Keratinocyte (primary cell): ENCODE results near the gene NRG3. TPM values are rescaled to one million over a fixed set of nuclear protein-coding genes. Genes with fewer than 3 reads are reported as not detected.

ENCODE experiments used
- DNase-seq: peaks from one replicate; pipeline ENCODE4 v3.0.0-alpha.2; 2011; ENCODE audit warnings: low read depth, missing footprints, low spot score
- FAIRE-seq: peaks from 2 replicates; lab custom pipeline; 2011; peaks lifted over from hg19 to GRCh38; lab: Jason Lieb, UNC
- H2AFZ ChIP-seq: 2 replicates; pipeline ENCODE4 v1.6.0; 2012; ENCODE audit warnings: low read length, control low read depth, inconsistent platforms; ENCODE audit not compliant: control insufficient read depth
- H3K27ac ChIP-seq: 2 replicates; pipeline ENCODE4 v1.5.1; 2011; ENCODE audit warnings: low read length; ENCODE audit not compliant: control insufficient read depth, insufficient read depth
- H3K27me3 ChIP-seq: 3 replicates; pipeline ENCODE4 v1.6.0; 2011; ENCODE audit warnings: low read length; ENCODE audit not compliant: control insufficient read depth, insufficient read depth; ENCODE audit errors: extremely low read depth
- H3K36me3 ChIP-seq, 2 experiments: 2 replicates in 1 of 2; 3 replicates in 1 of 2; pipeline ENCODE4 v1.5.1; 2011; ENCODE audit warnings: low read length in 2 of 2, mild to moderate bottlenecking in 1 of 2; ENCODE audit not compliant: control insufficient read depth in 2 of 2, insufficient read depth in 2 of 2; ENCODE audit errors: extremely low read depth in 1 of 2
- H3K4me1 ChIP-seq: 3 replicates; pipeline ENCODE4 v1.5.1; 2011; ENCODE audit warnings: low read length; ENCODE audit not compliant: control insufficient read depth, insufficient read depth; ENCODE audit errors: extremely low read depth
- H3K4me2 ChIP-seq: 3 replicates; pipeline ENCODE4 v1.6.0; 2011; ENCODE audit warnings: low read depth, low read length; ENCODE audit not compliant: control insufficient read depth, insufficient read depth; ENCODE audit errors: extremely low read depth
- H3K4me3 ChIP-seq, 3 experiments: fragments of 200-600 bp in 1 of 3; sonication (generic) in 1 of 3; 2 replicates in 2 of 3; 3 replicates in 1 of 3; pipeline ENCODE4 v1.5.1; 2011 to 2016; ENCODE audit warnings: low read length in 3 of 3, mild to moderate bottlenecking in 3 of 3, control low read depth in 2 of 3, inconsistent platforms in 1 of 3, low read depth in 1 of 3, mixed read lengths in 1 of 3, mixed run types in 1 of 3, moderate library complexity in 1 of 3; ENCODE audit not compliant: control insufficient read depth in 2 of 3, insufficient read depth in 2 of 3; ENCODE audit errors: extremely low read depth in 1 of 3
- H3K79me2 ChIP-seq: 2 replicates; pipeline ENCODE4 v1.6.0; 2012; ENCODE audit warnings: low read length; ENCODE audit not compliant: control insufficient read depth, insufficient read depth
- H3K9ac ChIP-seq: 3 replicates; pipeline ENCODE4 v1.6.0; 2011; ENCODE audit warnings: low read length; ENCODE audit not compliant: control insufficient read depth, insufficient read depth; ENCODE audit errors: extremely low read depth
- H3K9me1 ChIP-seq: 3 replicates; pipeline ENCODE4 v1.6.0; 2011; ENCODE audit warnings: low read length; ENCODE audit not compliant: control insufficient read depth, insufficient read depth; ENCODE audit errors: extremely low read depth
- H3K9me3 ChIP-seq: 2 replicates; pipeline ENCODE4 v1.5.1; 2012; ENCODE audit warnings: low read depth, low read length; ENCODE audit not compliant: control insufficient read depth
- H4K20me1 ChIP-seq: 3 replicates; pipeline ENCODE4 v1.6.0; 2011; ENCODE audit warnings: low read length; ENCODE audit not compliant: control insufficient read depth, insufficient read depth; ENCODE audit errors: extremely low read depth
- CTCF ChIP-seq, 3 experiments: IDR thresholded peaks in 1 of 3; conservative IDR thresholded peaks in 1 of 3; optimal IDR thresholded peaks in 1 of 3; 2 replicates in 2 of 3; 3 replicates in 1 of 3; pipeline versions ENCODE3 to v1.5.1; 2011; ENCODE audit warnings: low read length in 3 of 3, mild to moderate bottlenecking in 3 of 3, moderate library complexity in 2 of 3, control low read depth in 1 of 3, inconsistent platforms in 1 of 3; ENCODE audit not compliant: insufficient read depth in 2 of 3; ENCODE audit errors: extremely low read depth in 1 of 3
- EZH2 ChIP-seq: IDR thresholded peaks from one replicate; pipeline ENCODE4 v1.6.1; 2012; ENCODE audit warnings: inconsistent platforms, mild to moderate bottlenecking, low read length, moderate library complexity
- dilution Hi-C: fragments of 300-500 bp; cut with MboI; formaldehyde crosslinking; loops from one replicate; pipeline ENCODE4 v1.7.0; 2020; ENCODE audit warnings: low sequenced_read_pairs; ENCODE audit not compliant: extremely low pct_ligation_motif_present
- polyA plus RNA-seq, 5 experiments: library from polyadenylated mRNA; depleted of rRNA in 3 of 5; stranded (reverse) in 3 of 5; stranded (forward) in 1 of 5; unstranded in 1 of 5; fragments of >200 nt; gene quantifications; 1 replicate in 1 of 5; 2 replicates in 3 of 5; 3 replicates in 1 of 5; pipeline versions ENCODE4 v1.2.1 to v1.2.3, GENCODE V29; 2011 to 2012; ENCODE audit warnings: missing spikeins in 2 of 5, low read depth in 1 of 5, low replicate concordance in 1 of 5

Gene NRG3
- polyA plus RNA-seq, 1 donor (not counting 4 experiments of a cell fraction or from before 2014, with no cell fraction given), result not detected

GRCh38 chr10:81943583-81943982, 68.6 kb downstream of the NRG3 start:
- Histone ChIP-seq H3K27ac (no peak overlapping the region), H4K20me1 (no peaks in the 10 kb centered on the region), H3K36me3 (no peaks in the 10 kb centered on the region), H3K9me3 (no peaks in the 10 kb centered on the region), H3K9me1 (no peaks in the 10 kb centered on the region), H2AFZ (no peak overlapping the region), H3K4me1 (no peaks in the 10 kb centered on the region), H3K9ac (no peak overlapping the region), H3K4me2 (no peak overlapping the region), H3K4me3 (no peak overlapping the region), H3K79me2 (no peaks in the 10 kb centered on the region), H3K27me3 (no peaks in the 10 kb centered on the region)
- no peak for TF ChIP-seq CTCF (optimal IDR thresholded peaks at IDR 0.05 in 1 of 3, IDR thresholded peaks at IDR 0.05 in 1 of 3, conservative IDR thresholded peaks at IDR 0.05 in 1 of 3; ENCODE audit: extremely low read depth in 1 of 3, insufficient read depth in 2 of 3, low read length in 3 of 3)
- no peak for TF ChIP-seq EZH2
- DNase-seq, result no peak
- FAIRE-seq, result no peak
- dilution Hi-C loops, result no loop called here

GRCh38 chr10:81944609-81945008, 69.6 kb downstream of the NRG3 start:
- Histone ChIP-seq H3K9ac (no peak overlapping the region), H2AFZ (no peak overlapping the region), H3K79me2 (no peaks in the 10 kb centered on the region), H3K4me3 (no peak overlapping the region), H3K4me1 (no peaks in the 10 kb centered on the region), H3K27me3 (no peaks in the 10 kb centered on the region), H3K4me2 (no peak overlapping the region), H3K36me3 (no peaks in the 10 kb centered on the region), H3K9me3 (no peaks in the 10 kb centered on the region), H3K9me1 (no peaks in the 10 kb centered on the region), H3K27ac (no peak overlapping the region), H4K20me1 (no peaks in the 10 kb centered on the region)
- FAIRE-seq (no peak), DNase-seq (no peak)
- no peak for TF ChIP-seq CTCF (optimal IDR thresholded peaks at IDR 0.05 in 1 of 3, IDR thresholded peaks at IDR 0.05 in 1 of 3, conservative IDR thresholded peaks at IDR 0.05 in 1 of 3; ENCODE audit: extremely low read depth in 1 of 3, insufficient read depth in 2 of 3, low read length in 3 of 3)
- dilution Hi-C loops, result no loop called here
